Thyroid gland (tissue), 4 donors: ENCODE measurements around the gene CMTM1. TPM values are rescaled to one million over a fixed set of nuclear protein-coding genes. Genes with fewer than 3 reads are reported as not detected.
A peak's percentile ranks its signal among the peaks of the same experiment; 100 is the strongest.

Experiments
- DNase-seq, 2 donors: peaks; one replicate each; pipeline ENCODE4 v3.0.0-alpha.2; 2019
- H3K27ac ChIP-seq, 3 donors: fragments of 200-600 bp; sonication (generic); 1 replicate in 2 of 3; 2 replicates in 1 of 3; pipeline ENCODE4 v1.5.1; 2016 to 2019; ENCODE audit warnings: mild to moderate bottlenecking in 1 of 3, moderate library complexity in 1 of 3
- H3K27me3 ChIP-seq: fragments of 200-600 bp; sonication (generic); one replicate; pipeline ENCODE4 v1.5.1; 2019
- H3K36me3 ChIP-seq, 2 donors: fragments of 200-600 bp; sonication (generic); one replicate each; pipeline ENCODE4 v1.5.1; 2016 to 2019
- H3K4me1 ChIP-seq, 2 donors: fragments of 200-600 bp; sonication (generic); one replicate each; pipeline ENCODE4 v1.5.1; 2017 to 2019
- H3K4me3 ChIP-seq, 3 donors: fragments of 200-600 bp; sonication (generic); replicated peaks in 1 of 3; 1 replicate in 2 of 3; 2 replicates in 1 of 3; pipeline ENCODE4 v1.5.1; 2016; ENCODE audit warnings: mild to moderate bottlenecking in 1 of 3
- H3K9me3 ChIP-seq: fragments of 200-600 bp; sonication (generic); one replicate; pipeline ENCODE4 v1.5.1; 2017
- POLR2A ChIP-seq, 2 donors: fragments of 450-650 bp; IDR thresholded peaks; one replicate each; pipeline ENCODE4 v1.6.1; 2017; ENCODE audit warnings: antibody characterized with exemption in 2 of 2, mild to moderate bottlenecking in 2 of 2, moderate library complexity in 1 of 2
- WGBS, 2 donors: methylation state at CpG; one replicate each; pipeline ENCODE4 v1.1.5; 2017; 5-methylcytosine and 5-hydroxymethylcytosine counted together
- intact Hi-C: fragments of 100-400 bp; cut with DNase I; formaldehyde crosslinking; loops from one replicate; pipeline ENCODE4 v1.15.1; 2023
- total RNA-seq, 4 donors: library from RNA; depleted of rRNA; stranded (reverse); fragments of >200 nt; gene quantifications; one replicate each; pipeline ENCODE4 v1.2.3, GENCODE V29; 2016
- TF ChIP-seq, protein P1 (sequence below), 6 experiments: fragments of 200-600 bp in 3 of 6; fragments of 450-650 bp in 3 of 6; sonication (generic) in 3 of 6; IDR thresholded peaks; one replicate each; pipeline ENCODE4 v1.5.1; 2016 to 2019; ENCODE audit warnings: antibody characterized with exemption in 6 of 6, mild to moderate bottlenecking in 2 of 6, inconsistent platforms in 1 of 6, moderate library complexity in 1 of 6

Gene CMTM1
- total RNA-seq, 4 donors from 2014 or later = 3.8 TPM; not detected in 3

DNA sequence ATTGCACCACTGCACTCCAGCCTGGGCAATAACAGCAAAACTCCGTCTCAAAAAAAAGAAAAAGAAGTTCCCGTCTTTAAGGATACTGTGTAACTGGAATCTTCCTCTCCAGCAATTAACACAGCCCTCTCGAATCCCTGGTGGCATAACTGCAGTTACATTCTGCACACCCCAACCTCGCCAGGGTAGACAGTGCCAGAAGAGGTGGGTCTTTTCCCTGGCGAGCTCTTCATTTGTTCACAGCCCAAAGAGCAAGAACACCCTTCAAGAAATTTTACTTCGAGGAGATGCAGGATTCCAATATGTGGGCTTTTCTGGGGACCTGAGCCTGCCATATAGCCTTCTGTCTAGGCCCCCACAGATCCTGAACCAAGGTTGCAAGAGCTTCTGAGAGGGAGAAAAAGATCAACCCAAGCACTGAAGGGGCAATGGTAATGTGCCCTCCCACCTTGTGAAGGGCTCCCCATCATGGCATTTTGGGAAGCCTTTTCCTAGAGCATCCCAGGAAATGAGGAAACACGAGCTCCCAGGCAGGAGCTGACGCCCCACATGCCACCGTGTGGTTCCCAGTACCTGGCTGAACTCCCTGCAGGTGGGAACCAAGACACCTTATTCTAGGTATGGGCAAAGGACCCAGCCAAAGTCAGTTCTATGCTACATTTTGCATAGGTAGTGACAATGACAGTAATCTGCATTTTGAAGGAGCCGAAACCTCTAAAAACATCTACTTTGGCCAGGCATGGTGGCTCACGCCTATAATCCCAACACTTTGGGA lies 43.2 kb upstream of the CMTM1 start:
- no peaks in the 10 kb centered on the region for H3K27me3 ChIP-seq
- WGBS, 2 donors = 23 to 48% methylated on average over 7 to 11 of the region's 11 CpGs
- no peak overlapping the region for H3K4me3 ChIP-seq
- TF ChIP-seq, protein P1, sequence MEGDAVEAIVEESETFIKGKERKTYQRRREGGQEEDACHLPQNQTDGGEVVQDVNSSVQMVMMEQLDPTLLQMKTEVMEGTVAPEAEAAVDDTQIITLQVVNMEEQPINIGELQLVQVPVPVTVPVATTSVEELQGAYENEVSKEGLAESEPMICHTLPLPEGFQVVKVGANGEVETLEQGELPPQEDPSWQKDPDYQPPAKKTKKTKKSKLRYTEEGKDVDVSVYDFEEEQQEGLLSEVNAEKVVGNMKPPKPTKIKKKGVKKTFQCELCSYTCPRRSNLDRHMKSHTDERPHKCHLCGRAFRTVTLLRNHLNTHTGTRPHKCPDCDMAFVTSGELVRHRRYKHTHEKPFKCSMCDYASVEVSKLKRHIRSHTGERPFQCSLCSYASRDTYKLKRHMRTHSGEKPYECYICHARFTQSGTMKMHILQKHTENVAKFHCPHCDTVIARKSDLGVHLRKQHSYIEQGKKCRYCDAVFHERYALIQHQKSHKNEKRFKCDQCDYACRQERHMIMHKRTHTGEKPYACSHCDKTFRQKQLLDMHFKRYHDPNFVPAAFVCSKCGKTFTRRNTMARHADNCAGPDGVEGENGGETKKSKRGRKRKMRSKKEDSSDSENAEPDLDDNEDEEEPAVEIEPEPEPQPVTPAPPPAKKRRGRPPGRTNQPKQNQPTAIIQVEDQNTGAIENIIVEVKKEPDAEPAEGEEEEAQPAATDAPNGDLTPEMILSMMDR (IDR thresholded peaks at IDR 0.05) = no peak
- TF ChIP-seq POLR2A (IDR thresholded peaks at IDR 0.05) = no peak
- H3K27ac ChIP-seq = peak overlapping the region; percentile 71 to 96 (median 82)
- DNase-seq = peak; percentile 79 to 82
- peaks cover 0 to 4% of the 10 kb centered on the region in 2 donors for H3K36me3 ChIP-seq
- H3K4me1 ChIP-seq = peaks cover 55 to 80% of the 10 kb centered on the region in 2 donors
- H3K9me3 ChIP-seq = no peaks in the 10 kb centered on the region
- intact Hi-C loops = no loop called here

DNA sequence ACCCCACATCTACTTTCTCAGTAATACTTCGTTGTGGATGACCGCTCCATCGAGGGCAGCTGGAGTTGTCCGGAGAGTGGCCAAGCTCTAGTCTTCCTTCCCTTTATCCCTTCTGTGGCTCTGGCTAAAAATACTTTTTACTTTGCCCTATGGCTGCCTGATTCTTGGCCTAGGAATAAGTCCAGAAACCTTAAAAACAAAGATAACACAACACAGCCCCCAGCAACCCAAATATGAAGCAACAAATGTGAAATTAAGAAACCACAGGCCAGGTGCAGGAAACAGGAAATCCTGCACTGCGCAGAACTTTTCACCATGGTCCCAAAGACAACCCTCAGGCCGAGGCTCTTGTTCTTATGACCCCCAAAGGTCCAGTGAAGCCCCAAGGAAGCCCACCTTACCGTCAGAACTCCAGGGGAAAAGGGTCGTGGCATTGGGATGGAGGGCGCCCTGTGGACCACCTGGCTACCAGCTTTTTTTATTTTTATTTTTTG lies 42.3 kb upstream of the CMTM1 start:
- peak; percentile 85 to 88 for DNase-seq
- TF ChIP-seq, protein P1 (IDR thresholded peaks at IDR 0.05) = no peak
- TF ChIP-seq POLR2A (IDR thresholded peaks at IDR 0.05) = no peak
- H3K4me1 ChIP-seq = peaks cover 51 to 74% of the 10 kb centered on the region in 2 donors
- H3K27me3 ChIP-seq = no peaks in the 10 kb centered on the region
- intact Hi-C loops = no loop called here
- H3K27ac ChIP-seq = peak overlapping the region; percentile 71 to 96 (median 82)
- no peaks in the 10 kb centered on the region for H3K9me3 ChIP-seq
- no peak overlapping the region for H3K4me3 ChIP-seq
- H3K36me3 ChIP-seq = peaks cover 8 to 11% of the 10 kb centered on the region in 2 donors
- 55 to 59% methylated on average over 9 of the region's 9 CpGs for WGBS, 2 donors

DNA sequence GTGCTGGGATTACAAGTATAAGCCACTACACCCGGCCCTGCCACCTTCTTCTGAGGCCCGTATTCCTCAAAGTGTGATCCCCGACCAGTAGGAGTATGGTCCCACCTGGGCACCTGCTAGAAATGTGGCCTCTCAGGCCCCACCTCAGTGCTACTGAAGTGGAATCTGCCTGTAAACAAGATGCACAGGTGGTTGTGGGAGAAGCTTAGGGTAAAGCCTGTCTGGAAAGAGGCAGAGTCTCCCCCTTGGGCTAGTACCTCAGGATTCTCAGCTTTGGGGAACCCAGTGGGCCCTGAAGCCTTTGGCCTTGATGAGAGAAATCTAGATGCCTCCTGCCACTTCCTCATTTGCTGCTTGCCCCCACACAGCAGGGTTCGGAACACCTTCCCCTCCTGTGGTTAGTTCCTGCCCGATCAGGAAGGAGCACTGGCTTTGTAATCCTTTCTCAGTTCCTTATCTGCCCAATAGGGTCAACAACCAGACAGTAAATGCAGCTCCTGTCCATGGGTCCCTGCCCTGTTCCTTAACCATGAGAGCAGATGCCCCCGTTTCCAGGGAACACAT lies 41.6 kb upstream of the CMTM1 start:
- peaks cover 51 to 67% of the 10 kb centered on the region in 2 donors for H3K4me1 ChIP-seq
- TF ChIP-seq, protein P1 (IDR thresholded peaks at IDR 0.05) = no peak
- TF ChIP-seq POLR2A (IDR thresholded peaks at IDR 0.05) = no peak
- intact Hi-C loops = no loop called here
- H3K27me3 ChIP-seq = no peaks in the 10 kb centered on the region
- whole genome bisulfite sequencing, 2 donors = 76 to 84% methylated on average over 6 of the region's 6 CpGs
- H3K27ac ChIP-seq = peak overlapping the region; percentile 71 to 96 (median 82)
- H3K36me3 ChIP-seq = peaks cover 11 to 16% of the 10 kb centered on the region in 2 donors
- H3K4me3 ChIP-seq = no peak overlapping the region
- no peak for DNase-seq
- no peaks in the 10 kb centered on the region for H3K9me3 ChIP-seq

DNA sequence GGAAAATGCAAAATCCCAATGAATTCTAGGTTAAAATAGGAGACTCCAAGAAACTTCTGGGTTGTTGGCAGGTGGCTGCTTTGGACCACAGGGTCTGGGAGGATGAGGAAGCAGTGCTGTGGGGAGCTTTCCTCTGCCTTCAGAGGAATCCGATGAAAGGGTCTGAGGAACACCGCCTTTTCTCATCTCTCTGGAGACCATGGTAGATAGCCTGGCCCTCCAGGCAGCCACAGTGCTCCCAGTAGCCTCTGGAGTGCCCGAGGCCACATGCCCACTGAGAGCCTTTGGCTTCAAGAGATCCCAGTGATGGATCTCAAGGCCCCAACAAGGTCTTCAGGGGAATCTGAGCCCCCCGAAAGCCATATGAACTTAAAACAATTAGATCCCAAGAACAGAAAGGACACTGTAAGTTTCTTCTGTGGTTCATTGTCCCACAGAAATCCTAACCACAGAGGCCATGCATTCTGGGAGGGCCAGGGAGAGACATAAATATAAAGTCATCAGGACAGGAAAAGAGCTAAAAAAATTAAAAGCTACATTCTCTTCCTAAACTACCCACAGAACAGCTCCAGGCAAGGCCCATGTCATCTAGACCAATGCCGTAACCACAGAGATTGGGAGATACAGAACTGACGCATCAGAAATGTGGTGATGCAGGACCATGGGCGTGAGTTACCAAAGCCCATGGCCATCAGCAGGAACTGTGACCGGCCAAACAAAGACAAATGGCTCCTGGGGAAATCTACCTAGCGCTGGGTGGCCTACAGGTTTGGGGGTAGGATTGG lies 40.7 kb upstream of the CMTM1 start:
- TF ChIP-seq, protein P1 (IDR thresholded peaks at IDR 0.05) = no peak
- no peak for TF ChIP-seq POLR2A (IDR thresholded peaks at IDR 0.05)
- no peak for DNase-seq
- H3K27me3 ChIP-seq = no peaks in the 10 kb centered on the region
- H3K4me1 ChIP-seq = peaks cover 51 to 61% of the 10 kb centered on the region in 2 donors
- peak overlapping the region; percentile 71 to 96 (median 82) for H3K27ac ChIP-seq
- intact Hi-C loops = no loop called here
- H3K9me3 ChIP-seq = no peaks in the 10 kb centered on the region
- peaks cover 17 to 18% of the 10 kb centered on the region in 2 donors for H3K36me3 ChIP-seq
- WGBS, 2 donors = 91% methylated on average over 9 of the region's 9 CpGs
- H3K4me3 ChIP-seq = no peak overlapping the region
